Hepatic stellate cell (primary cell): ENCODE data around the gene B9D1.

Experiments used
- DNase-seq: peaks from one replicate; pipeline ENCODE4 v3.0.0; 2011; ENCODE audit warnings: low spot score

The B9D1 gene

DNA sequence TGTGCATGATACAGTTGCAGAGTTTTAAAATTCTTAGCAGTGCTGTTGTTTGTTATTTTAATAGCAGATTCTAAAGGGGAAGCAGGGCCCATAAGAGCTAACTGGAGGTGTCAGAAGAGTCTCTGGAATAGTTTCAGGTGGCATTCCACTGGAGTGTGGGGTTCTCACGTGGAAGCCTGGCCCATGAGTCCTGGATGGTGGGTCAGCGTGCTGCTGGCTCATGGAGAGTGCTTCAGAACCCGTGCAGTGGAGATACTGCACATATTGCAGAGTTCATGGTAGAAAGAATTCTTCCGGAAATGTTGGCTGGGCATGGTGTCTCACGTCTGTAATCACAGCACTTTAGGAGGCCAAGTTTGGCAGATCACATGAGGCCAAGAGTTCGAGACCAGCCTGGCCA, 43.9 kb downstream of the B9D1 start:
- DNase-seq, result no peak

DNA sequence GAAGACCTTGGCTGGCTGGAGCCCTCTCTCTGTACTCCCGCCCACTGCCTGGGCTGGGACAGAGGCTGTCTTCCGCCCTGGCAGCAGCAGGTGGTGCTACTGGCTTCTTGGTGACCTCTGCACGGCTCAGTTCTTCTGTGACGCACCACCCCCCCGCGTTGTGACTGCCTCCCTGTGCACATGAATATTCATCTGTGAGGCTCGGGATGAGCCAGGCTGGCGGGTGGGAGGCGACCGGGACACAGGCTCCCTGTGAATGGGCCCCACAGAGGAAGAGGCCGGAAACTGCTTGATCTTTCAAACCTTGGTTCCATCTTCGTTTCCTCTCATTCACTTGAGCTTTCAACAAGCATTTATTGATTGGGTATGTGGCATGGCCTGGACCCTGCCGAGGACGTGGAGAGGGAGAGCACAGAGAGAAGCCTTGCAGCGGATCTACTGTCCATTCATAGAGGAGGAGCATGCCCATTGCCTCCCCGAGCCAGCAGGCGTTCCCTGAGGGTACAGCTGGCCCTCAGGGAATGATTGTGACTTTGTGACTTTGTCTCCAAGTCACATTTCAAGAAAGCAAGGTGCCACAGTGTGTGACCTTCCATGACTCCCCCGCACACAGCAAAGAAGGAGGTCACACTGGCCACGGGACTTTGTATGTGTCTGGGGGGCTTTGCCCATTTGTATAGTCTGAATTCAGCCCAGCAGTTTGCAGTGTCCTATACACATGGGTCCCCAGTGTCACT, 45.0 kb downstream of the B9D1 start:
- DNase-seq, result peak; percentile 53

DNA sequence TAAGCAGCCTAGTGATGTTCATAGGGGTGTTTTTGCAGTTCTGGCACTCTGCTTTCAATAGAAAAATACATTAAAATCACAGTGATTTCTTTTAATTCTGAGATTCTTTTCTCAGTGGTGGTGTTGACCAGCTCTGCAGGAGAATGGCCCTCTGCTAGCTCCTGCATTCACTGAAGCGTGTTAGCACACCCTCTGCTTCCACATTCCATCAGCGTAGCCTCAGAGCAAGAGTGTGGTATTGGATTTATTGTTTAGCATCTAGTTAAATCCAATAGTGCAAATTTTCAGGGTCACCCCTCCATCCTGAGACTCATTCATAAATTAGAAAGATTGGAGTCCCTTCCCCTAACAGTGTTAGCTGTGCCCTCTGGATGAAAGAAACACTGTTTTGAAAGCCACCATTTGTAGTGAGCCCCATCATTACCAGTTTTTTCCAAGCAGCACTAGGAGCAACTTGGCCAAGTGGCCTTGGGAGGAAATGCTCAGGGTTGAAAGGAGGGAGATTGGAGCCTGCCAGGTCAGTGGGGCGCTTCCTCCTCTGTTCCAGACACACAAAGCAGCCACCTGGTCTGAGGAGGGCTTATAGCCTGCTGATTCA, 45.7 kb downstream of the B9D1 start:
- DNase-seq, result no peak

DNA sequence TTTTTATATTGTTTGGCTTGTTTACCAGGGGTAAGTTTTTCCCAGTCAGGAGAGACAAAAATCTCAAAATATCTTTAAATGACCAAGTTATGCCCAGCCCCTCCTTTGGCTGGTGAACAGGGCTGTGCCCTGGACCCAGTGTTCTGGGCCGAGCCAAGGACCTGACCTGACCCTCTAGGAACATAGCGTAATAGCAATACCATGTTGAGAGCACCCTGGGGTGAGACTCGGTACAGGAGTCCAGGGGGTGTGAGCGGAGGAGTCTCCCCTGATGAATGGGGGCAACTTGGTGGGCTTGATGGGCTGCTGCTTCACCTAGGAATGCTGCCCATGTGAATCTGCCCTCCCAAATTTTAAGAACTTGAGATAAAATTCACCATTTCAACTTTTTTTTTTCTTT, 47.4 kb downstream of the B9D1 start:
- DNase-seq, result no peak

DNA sequence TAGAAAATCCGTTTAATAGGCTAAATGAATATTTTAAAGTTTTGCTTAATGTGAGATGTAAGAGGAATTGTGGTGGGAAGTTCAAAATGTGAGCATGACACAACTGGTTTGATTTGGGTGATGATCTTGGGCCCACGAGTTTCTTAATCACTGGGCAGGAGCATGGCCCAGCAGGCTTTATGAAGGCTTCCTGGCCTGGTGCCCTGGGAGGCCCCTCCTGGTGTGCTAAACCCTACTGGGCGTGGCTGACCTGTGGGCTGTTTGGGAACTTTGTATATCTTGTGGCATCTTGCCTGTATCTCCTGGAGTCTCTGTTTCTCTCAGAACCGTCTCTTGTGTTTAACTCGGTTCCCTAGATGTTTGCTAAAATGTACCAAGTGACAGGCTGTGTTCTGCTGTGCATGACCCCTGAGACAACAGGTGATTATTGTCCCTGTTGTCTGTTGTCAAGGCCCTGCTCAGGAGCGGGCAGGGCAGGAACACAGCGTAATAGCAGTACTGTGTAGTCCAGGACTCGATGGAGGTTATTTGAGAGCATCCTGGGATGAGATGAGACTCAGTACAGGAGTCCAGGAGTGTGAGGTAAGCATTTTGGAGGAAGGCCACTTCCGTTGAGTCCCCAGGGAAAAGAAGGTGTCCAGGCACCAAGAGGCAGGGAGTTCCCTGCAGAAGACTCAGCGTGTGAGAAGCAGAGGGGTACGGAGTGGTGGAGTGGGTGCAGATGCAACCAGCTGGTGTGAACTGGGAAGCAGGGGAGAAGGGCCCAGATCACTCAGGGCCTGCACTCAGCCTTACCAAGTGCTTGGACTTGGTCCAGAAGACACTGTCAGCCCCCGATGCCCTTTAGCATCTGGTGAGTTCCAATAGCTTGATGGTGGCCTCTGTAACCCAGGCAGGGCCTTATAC, 48.5 kb downstream of the B9D1 start:
- no peak for DNase-seq

DNA sequence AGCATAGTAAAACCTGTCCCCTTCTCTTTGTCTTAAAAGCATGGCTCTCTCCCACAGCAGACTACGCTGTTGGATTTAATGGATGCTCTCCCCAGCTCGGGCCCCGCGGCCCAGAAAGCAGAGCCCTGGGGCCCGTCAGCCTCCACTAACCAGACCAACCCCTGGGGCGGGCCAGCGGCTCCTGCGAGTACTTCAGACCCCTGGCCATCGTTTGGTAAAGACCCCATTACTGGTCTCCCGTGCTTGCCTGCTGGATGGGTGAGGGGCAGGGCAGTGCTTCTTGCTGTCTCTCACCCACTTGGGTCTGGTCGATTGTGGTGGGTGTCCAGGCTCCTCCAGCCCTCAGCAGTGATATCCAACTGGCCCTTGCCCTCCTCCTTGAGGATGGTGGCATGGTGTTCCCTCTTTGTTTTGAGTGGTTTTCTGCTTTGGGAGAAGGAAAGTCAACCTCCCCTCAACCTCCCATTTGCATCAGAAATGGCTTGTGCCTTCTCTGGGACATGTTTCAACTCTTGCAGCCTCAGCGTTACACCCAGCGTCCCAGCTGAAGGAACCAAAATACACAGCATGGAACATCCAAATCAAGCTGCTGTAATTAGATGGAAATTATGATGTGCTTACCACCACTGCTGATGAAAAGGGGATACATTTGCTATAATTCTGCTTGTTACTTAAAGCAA, 49.3 kb downstream of the B9D1 start:
- no peak for DNase-seq

DNA sequence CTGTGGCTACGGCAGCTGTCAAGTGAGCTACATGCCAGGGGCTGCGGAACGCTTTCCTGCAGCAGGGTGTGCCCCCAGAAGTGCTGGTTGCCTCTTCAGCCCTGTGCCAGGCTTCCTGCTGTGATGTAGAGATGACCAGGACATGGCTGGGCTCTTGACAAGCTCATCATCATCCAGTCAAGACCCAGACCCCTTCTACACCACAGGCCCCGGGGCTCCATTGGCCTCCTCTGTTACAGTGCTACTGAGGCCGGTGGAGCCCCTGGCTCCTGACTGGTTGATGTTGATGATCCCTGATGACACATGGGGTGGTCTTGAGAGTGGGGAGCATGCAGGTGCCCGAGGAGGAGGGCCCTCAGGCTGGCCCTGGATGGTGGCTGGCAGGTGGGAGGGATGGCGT, 50.1 kb downstream of the B9D1 start:
- DNase-seq, result no peak

DNA sequence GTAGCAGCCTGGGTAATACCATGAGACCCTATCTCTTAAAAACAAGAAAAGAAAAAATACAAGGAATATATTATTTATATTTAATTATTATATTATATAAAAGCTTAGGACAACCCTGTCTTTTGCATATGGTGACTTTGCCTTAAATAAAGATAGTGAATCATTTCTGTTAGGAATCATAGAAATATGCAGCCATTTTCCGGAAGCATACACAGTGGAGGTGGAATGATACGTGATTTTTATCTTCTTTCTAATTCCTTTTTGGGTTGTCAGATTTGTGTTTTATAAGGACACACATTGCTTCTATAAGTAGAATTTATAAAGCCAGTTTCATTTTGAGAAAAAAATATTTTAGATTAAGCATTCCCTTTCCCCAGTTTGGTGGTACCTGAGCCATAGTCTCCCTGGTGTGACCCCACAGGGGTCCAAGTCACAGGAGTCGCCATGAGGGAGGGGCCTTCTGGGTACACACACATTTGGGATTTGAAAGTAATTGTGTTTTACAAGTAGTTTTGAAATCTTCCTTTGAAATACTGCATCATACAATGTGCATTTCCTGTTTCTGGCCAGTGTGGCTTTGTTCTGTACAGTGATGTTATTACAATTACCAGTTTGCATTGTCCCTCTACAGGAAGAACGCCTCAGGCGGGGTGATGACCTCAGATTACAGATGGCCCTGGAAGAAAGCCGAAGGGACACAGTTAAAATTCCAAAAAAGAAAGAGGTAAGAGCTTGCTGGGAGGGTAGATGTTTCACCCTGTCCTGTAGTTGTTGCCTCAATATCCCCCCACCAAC, 50.9 kb downstream of the B9D1 start:
- peak; percentile 37 for DNase-seq

DNA sequence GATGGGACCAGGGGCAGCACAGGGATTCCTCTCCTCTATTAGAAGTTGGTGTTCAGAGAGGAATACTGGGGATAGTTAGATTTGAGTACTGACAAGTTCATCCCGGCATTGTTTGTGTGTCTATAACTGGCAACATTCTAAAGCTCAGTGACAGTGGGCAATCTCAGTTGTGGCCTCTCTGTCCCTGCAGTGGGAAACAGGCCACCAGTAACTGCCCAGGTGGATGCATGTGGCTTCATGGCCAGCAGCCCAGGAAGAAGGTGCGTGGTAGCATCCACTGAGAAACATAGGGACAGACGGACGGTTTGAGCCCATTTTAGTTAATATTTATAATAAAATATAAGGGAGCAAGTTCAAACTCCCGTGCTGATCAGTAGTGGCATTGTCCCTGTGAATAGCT, 51.5 kb downstream of the B9D1 start:
- DNase-seq, result no peak

DNA sequence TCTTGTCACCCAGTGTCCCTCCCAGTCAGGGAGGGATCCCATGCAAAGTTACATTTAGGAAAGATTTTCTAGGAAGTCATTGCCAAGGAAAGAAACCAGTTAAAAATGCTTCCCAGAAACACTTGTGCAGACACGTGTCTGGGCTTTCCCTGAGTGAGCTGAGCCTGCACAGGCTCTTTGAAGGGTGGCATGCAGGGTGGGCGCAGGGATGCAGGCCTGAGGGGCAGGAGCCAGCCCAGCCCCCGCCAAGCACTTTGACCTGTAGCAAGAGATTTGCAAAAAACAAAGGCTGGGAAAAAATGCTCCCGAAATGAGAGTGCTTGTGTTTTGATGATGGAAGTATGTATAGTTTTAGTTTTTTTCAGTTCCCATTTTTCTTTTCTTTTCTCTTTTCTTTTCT, 52.4 kb downstream of the B9D1 start:
- DNase-seq, result no peak

DNA sequence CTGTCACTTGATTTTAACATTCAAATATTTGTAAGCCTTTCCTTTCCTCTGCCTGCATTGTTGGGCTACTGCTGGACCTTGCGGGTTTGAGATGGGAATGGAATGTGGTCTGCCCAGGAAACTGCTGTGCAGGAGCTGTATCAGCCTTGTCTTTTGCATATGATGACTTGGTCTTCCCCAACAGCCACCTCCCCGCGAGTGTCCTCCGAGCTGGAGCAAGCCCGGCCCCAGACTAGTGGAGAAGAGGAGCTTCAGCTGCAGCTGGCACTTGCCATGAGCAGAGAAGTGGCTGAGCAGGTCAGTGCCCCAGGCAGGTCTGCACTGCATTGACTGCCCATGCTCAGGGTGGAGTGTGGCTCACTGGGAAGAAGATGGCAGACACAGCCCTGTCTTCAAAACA, 52.8 kb downstream of the B9D1 start:
- DNase-seq, result no peak

DNA sequence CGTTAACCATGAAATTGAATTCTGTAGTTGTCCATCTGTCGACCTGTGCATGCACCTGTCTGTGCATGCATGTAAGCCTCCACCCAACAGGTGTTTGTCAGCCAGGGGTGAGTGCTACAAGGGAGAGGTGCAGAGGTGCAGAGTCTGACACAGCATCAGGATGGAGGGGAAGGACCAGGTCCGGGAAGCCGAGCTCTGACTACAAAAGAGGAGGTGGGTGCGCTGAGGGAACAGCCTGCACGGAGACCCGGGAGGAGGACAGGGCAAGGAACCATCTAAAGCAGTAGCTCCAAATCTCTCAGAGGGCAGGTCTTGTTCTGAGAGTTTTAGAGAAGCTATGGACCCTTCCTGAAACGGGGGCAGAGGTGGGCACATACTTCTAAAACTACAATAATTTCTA, 54.1 kb downstream of the B9D1 start:
- no peak for DNase-seq

DNA sequence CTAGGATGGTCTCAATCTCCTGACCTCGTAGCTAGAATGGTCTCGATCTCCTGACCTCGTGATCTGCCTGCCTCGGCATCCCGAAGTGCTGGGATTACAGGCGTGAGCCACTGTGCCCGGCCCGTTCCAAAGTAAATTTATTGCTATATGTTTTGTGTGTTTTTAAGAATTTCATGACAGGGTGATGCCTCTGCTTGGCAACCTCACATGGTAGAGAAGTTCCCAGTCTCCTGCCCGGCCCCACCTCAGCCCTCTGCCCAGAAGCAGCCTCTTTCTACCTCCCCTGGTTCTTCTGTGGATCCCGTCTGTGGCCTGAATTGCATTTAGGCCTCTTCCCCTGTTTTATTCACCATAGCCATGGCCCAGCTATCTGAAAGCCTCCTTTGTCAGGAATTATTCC, 55.0 kb downstream of the B9D1 start:
- no peak for DNase-seq

DNA sequence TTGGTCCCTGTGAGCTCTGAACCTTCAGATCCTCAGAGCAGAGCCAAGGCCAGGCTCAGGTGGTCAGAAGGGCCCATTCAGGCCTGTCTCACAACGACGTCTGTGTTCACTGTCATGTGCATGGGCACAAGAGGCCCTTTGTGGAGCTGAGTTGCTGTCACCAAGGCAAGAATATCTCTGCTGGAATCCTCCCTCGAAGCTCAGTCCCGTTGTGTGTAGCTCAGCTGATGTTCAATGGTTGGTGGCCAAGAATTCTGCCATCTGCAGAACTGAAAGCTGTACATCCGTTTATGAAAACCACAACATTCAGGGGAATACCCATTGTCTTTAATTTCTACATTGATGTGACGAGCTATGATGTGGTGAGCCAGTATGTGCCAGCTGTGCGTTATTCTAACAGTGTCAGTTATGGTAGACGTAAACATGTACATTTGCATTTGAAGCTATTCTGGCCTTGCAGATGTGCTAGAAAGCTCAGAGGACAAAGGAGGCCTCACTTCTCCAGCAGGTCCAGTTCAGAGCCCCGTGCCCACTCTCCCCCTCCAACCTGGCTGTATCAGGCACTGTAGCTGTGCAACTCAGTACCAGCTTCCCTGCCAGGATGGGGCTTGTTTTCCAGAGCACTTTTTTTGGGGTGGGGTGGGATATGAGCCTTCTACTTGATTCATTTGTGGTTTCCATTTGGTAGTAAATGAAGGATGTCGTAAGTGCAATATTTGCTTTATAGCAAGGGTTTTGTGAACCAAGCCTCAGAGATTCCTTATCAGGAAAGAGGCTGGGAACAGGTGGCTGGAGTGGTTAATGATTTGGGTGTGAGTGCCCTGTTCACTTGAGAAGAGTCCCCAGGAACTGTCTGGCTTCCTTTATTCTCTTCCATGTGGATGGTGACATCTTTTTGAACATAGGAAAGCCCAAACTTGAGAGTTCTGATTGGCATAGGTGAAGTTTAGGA, 56.1 kb downstream of the B9D1 start:
- DNase-seq, result no peak

DNA sequence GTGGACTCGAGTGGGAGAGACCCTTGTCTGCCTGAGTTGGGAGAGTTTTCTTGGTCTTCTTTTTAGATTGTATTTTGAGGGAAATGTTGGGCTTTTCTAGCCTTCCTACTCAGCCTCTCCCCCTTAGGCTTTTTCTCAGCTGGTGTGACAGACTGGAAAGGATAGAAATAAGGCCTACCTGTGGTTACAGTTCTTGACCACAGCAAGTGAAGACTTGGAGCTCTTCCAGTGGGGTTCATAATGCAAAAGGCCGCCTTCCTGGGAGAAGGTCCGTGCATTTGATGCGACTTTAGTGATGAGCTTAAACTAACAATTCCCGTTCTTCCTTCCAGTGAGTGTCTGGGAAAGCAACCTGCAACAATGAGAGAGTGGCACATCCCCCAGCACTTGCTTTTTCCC, 56.8 kb downstream of the B9D1 start:
- DNase-seq, result no peak

DNA sequence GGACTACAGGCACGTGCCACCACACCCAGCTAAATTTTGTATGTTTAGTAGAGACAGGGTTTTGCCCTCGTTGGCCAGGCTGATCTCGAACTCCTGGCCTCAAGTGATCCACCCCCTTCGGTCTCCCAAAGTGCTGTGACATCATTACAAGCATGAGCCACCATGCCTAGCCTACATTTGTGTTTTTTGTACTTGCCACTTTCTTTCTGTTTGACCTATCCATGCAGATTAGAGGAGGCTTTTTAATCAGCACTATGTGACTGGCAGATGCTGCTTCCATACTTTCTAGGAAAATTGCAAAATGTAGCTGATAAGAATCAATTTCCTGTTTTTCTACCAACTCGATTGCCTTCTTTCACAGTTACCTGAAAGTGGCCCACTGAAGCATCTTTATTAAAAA, 57.3 kb downstream of the B9D1 start:
- no peak for DNase-seq

DNA sequence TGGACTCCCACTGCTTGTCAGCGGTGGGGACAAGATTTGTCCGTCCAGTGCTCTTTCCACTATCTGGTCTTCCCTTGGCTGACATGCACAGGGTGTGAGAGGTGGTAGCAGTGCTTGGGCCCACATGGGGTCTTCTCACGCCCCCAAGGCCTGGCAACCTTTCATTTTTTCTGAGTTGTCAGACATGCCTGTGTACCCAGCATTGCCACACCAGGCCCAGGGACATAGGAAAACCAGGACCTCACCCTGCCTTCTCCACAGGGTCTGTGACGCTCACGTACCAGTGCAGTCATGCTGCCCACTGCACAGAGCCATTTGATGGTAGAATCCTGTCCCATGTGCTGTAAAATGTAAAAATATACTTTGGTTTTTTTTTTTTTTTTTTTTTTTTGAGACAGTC, 57.8 kb downstream of the B9D1 start:
- no peak for DNase-seq

DNA sequence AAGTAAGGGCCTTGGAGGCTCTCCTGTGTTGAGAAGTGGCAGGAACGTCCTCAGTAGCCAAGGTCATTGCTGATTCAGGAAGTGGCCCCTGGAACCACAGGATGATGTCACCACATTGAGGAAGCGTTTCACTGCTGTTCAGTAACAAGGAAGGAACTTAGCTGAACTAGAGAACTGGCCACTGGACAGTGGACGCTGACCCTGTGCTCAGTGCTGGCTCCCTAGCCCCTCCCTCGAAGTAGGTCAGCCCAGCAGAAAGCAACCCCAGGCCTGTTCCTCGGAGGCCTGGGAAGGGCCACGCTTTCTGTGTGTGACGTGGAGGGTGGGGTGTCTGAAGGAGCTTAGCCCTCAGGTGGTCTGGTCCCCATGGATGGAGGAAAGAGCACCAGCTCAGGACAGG, 58.3 kb downstream of the B9D1 start:
- DNase-seq, result peak; percentile 64

DNA sequence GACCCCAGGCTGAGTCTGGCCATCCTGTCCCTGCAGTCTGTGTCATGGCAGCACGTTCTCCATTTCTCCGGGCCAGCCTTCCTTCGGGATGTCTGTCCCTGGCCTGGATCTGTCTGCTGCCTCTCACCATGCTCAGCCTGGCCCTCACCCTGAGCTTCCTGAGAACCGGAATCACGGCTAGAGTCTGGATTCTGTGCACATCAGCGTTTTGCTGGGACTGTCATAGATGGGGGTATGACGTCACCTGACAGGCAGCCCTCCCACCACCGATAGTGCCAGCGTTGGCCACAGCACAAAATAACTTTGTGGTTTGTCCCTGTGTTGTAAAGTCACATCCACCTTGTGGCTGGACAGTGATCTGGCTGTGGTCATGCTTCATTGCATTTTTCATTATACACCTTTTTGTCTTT, 59.2 kb downstream of the B9D1 start:
- DNase-seq, result no peak

DNA sequence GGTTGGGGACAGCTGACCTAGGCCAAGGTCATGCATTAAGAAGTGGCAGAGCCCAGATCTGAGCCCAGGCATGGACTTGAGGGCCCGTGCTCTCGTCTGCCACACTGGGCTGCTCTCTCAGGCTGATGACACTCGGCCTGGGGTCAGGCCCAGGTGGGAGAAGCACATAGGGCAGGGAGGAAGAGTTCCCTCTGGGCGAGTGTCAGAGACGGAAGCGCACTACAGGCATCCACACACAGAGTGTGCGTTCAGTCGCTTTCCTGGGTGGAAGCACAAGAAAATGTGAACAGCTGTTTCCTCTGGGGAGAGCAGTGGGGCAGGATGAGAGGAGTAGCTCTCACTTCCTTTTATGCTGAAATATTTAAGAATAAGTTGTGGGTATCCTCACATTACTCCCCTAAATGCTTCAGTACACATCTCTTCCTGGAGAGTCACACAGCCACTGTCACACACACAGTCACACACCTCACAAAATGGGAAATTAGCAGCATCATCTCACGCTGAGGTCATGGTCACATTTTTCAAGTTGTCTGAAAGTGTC, 59.7 kb downstream of the B9D1 start:
- DNase-seq, result no peak
